ENCODE results near the gene EML3. TPM values are rescaled to one million over a fixed set of nuclear protein-coding genes. Genes with fewer than 3 reads are reported as not detected.
A peak's percentile ranks its signal among the peaks of the same experiment; 100 is the strongest.

The EML3 gene
- total and polyA plus RNA-seq, 2 of the 13 experiments (the other 11 are each of a cell fraction or from before 2014, with no cell fraction given), result 10.6 to 12.3 TPM

- TF ChIP-seq JUN (CRISPR knock-in tag; IDR thresholded peaks at IDR 0.05) (no peak), KAT8 (CRISPR knock-in tag; IDR thresholded peaks at IDR 0.05) (peak; percentile 79), NR2C2 (CRISPR knock-in tag; IDR thresholded peaks at IDR 0.05; ENCODE audit: borderline replicate concordance) (peak; percentile 81), SMYD3 (CRISPR knock-in tag; IDR thresholded peaks at IDR 0.05) (no peak), ZNF670 (CRISPR knock-in tag; IDR thresholded peaks at IDR 0.05; ENCODE audit: borderline replicate concordance) (no peak), ATF5 (CRISPR knock-in tag; IDR thresholded peaks at IDR 0.05; ENCODE audit: low read depth) (no peak), TBX2 (CRISPR knock-in tag; IDR thresholded peaks at IDR 0.05; ENCODE audit: borderline replicate concordance) (peak; percentile 19; the same call in 1 of the 2 replicates), MTA3 (CRISPR knock-in tag; IDR thresholded peaks at IDR 0.05) (no peak), ARNT (IDR thresholded peaks at IDR 0.05) (no peak), ZNF33A (CRISPR knock-in tag; IDR thresholded peaks at IDR 0.05; ENCODE audit: borderline replicate concordance) (no peak), HIC2 (CRISPR knock-in tag; IDR thresholded peaks at IDR 0.05; ENCODE audit: low read depth) (no peak), ZNF768 (CRISPR knock-in tag; IDR thresholded peaks at IDR 0.05) (no peak), ZNF264 (CRISPR knock-in tag; IDR thresholded peaks at IDR 0.05) (no peak), ZFAT (CRISPR knock-in tag; conservative IDR thresholded peaks at IDR 0.05) (no peak)
- TF ChIP-seq, protein P1, sequence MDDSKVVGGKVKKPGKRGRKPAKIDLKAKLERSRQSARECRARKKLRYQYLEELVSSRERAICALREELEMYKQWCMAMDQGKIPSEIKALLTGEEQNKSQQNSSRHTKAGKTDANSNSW (CRISPR knock-in tag; IDR thresholded peaks at IDR 0.05; ENCODE audit: borderline replicate concordance), result no peak
- TF ChIP-seq, protein P2, sequence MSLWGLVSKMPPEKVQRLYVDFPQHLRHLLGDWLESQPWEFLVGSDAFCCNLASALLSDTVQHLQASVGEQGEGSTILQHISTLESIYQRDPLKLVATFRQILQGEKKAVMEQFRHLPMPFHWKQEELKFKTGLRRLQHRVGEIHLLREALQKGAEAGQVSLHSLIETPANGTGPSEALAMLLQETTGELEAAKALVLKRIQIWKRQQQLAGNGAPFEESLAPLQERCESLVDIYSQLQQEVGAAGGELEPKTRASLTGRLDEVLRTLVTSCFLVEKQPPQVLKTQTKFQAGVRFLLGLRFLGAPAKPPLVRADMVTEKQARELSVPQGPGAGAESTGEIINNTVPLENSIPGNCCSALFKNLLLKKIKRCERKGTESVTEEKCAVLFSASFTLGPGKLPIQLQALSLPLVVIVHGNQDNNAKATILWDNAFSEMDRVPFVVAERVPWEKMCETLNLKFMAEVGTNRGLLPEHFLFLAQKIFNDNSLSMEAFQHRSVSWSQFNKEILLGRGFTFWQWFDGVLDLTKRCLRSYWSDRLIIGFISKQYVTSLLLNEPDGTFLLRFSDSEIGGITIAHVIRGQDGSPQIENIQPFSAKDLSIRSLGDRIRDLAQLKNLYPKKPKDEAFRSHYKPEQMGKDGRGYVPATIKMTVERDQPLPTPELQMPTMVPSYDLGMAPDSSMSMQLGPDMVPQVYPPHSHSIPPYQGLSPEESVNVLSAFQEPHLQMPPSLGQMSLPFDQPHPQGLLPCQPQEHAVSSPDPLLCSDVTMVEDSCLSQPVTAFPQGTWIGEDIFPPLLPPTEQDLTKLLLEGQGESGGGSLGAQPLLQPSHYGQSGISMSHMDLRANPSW (CRISPR knock-in tag; IDR thresholded peaks at IDR 0.05; ENCODE audit: borderline replicate concordance), result 0 out of 2 replicates have a peak, but pooled peaks have one; percentile 36
- TF ChIP-seq, protein P3, sequence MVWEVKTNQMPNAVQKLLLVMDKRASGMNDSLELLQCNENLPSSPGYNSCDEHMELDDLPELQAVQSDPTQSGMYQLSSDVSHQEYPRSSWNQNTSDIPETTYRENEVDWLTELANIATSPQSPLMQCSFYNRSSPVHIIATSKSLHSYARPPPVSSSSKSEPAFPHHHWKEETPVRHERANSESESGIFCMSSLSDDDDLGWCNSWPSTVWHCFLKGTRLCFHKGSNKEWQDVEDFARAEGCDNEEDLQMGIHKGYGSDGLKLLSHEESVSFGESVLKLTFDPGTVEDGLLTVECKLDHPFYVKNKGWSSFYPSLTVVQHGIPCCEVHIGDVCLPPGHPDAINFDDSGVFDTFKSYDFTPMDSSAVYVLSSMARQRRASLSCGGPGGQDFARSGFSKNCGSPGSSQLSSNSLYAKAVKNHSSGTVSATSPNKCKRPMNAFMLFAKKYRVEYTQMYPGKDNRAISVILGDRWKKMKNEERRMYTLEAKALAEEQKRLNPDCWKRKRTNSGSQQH (CRISPR knock-in tag; IDR thresholded peaks at IDR 0.05; ENCODE audit: low read depth), result 0 out of 2 replicates have a peak, but pooled peaks have one; percentile 48
- TF ChIP-seq, protein P4, sequence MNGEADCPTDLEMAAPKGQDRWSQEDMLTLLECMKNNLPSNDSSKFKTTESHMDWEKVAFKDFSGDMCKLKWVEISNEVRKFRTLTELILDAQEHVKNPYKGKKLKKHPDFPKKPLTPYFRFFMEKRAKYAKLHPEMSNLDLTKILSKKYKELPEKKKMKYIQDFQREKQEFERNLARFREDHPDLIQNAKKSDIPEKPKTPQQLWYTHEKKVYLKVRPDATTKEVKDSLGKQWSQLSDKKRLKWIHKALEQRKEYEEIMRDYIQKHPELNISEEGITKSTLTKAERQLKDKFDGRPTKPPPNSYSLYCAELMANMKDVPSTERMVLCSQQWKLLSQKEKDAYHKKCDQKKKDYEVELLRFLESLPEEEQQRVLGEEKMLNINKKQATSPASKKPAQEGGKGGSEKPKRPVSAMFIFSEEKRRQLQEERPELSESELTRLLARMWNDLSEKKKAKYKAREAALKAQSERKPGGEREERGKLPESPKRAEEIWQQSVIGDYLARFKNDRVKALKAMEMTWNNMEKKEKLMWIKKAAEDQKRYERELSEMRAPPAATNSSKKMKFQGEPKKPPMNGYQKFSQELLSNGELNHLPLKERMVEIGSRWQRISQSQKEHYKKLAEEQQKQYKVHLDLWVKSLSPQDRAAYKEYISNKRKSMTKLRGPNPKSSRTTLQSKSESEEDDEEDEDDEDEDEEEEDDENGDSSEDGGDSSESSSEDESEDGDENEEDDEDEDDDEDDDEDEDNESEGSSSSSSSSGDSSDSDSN (CRISPR knock-in tag; IDR thresholded peaks at IDR 0.05), result 0 out of 2 replicates have a peak, but pooled peaks have one; percentile 28
Measured at GRCh38 chr11:62599069-62599696, 13.4 kb downstream of the EML3 start (continued).

All from HepG2 (cell line).